Measurements from ENCODE around the gene ZNF232.
"Not testable (repeated sequence)": the region's sequence is repeated elsewhere in the genome, so short reads cannot be mapped to it uniquely, and the experiment has no call there.

The ZNF232 gene

GRCh38 chr17:5111402-5112204, at the start of gene ZNF232:
TSS of gene ZNF232 (minus strand) at chr17:5111878. CDS start at chr17:5111822, 56 bp downstream.
- DNase-seq (ENCODE audit: low read depth): peak; percentile 78

DNA sequence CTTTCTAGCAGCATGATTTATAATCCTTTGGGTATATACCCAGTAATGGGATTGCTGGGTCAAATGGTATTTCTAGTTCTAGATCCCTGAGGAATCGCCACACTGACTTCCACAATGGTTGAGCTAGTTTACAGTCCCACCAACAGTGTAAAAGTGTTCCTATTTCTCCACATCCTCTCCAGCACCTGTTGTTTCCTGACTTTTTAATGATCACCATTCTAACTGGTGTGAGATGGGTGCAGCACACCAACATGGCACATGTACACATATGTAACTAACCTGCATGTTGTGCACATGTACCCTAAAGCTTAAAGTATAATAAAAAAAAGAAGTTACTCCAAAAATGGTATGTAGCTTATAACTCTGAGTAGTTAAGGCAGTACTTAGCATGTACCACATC, 49.0 kb upstream of the ZNF232 start:
- not testable (repeated sequence) for DNase-seq (ENCODE audit: low read depth)

DNA sequence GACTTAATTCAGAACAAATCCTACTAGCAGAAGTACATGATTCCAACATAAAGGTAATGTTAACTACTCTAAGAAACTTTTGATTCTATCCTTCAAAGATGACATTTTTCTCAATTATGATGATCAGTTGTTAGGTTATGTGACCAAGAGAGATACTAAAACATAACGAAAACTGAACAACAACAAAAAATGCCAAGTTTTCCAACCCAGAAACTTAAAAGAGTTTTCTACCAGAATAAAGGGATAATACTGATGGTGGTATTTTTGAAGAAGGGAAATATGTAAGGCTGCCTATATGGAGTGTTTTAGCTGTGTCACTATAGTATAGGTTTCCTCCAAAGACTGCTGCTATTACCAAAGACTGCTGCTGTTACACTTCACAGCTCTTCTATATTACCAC, 34.4 kb upstream of the ZNF232 start:
- DNase-seq (ENCODE audit: low read depth): not testable (repeated sequence)

GRCh38 chr17:5142877-5143276, 31.2 kb upstream of the ZNF232 start:
- not testable (repeated sequence) for DNase-seq (ENCODE audit: low read depth)

GRCh38 chr17:5139458-5139732, 27.7 kb upstream of the ZNF232 start:
- DNase-seq (ENCODE audit: low read depth): no peak

- no peak for DNase-seq (ENCODE audit: low read depth)
These were observed 27.2 kb upstream of the ZNF232 start for GRCh38 chr17:5138616-5139457.

DNA sequence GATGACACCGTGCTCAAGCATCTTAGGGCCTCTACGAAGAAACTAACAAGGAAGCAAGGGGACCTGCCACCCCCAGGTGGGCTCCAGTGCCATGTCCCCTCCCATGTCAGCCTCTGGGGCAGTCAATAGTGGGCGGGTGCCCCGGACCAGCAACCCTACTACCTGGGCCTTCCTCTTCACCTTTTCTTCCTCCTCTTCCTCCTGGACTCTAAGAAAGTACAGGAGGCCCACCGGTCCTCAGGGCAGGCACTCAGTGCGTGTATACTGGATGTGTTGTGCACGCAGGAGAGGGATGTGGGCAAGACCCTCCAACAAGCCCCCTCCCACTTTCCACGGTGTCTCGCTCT, 26.5 kb upstream of the ZNF232 start:
- not testable (repeated sequence) for DNase-seq (ENCODE audit: low read depth)

DNA sequence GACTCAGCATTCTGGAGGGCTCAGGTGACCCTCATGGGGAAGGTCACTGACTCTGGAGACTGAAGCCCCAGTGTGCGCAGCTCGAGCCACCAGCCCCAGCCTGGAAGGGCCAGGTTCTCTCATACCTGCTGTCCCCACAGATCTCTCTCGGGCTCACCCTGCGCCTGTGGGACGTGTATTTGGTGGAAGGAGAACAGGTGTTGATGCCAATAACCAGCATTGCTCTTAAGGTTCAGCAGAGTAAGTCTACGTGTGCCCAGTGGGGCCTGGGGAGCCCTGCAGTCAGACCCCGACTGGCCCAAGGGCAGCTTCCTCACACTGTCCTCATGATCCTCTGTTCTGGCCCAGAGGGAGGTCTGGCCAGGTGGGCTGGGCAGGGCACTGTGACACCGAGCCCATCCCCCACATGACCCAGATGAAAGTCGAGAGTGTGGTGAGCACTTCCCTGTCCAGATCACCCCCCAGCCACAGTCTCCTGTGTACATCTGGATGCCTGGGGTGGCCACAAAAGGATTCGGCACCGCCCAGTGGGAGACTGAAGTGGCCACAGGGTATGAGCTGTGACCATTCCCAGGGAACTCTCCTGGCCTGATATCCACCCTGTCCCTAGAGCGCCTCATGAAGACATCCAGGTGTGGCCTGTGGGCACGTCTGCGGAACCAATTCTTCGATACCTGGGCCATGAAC, 26.0 kb upstream of the ZNF232 start:
- DNase-seq (ENCODE audit: low read depth): not testable (repeated sequence)

- DNase-seq (ENCODE audit: low read depth): not testable (repeated sequence)
These were observed 25.1 kb upstream of the ZNF232 start for GRCh38 chr17:5136580-5137412.

- no peak for DNase-seq (ENCODE audit: low read depth)
These were observed 24.3 kb upstream of the ZNF232 start for GRCh38 chr17:5135726-5136579.

- not testable (repeated sequence) for DNase-seq (ENCODE audit: low read depth)
These were observed 23.5 kb upstream of the ZNF232 start for GRCh38 chr17:5135131-5135712.

- DNase-seq (ENCODE audit: low read depth): not testable (repeated sequence)
These were observed 22.9 kb upstream of the ZNF232 start for GRCh38 chr17:5134571-5134970.

DNA sequence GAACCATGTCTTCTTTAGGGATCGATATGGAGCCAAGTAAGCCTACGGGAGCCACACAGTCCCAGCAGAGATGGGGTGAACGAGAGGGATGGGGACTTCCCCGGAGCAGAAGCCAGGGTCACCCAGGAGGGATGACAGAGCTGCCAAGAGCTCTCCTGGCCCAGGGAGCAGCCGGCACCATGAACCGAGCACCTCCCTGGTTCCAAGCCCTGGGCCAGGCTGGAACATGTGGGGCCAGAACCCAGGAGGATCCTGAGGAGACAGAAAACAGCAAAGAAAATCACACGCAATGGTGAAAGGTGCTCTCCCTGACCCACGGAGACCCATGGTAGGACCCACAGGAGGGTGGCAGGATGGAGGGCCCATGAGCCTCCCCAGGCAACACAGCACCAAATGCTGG, 22.3 kb upstream of the ZNF232 start:
- not testable (repeated sequence) for DNase-seq (ENCODE audit: low read depth)

GRCh38 chr17:5133311-5133710, 21.6 kb upstream of the ZNF232 start:
- no peak for DNase-seq (ENCODE audit: low read depth)

- DNase-seq (ENCODE audit: low read depth): not testable (repeated sequence)
These were observed 21.0 kb upstream of the ZNF232 start for GRCh38 chr17:5132503-5133225.

GRCh38 chr17:5131799-5132502, 20.3 kb upstream of the ZNF232 start:
- DNase-seq (ENCODE audit: low read depth): not testable (repeated sequence)

DNA sequence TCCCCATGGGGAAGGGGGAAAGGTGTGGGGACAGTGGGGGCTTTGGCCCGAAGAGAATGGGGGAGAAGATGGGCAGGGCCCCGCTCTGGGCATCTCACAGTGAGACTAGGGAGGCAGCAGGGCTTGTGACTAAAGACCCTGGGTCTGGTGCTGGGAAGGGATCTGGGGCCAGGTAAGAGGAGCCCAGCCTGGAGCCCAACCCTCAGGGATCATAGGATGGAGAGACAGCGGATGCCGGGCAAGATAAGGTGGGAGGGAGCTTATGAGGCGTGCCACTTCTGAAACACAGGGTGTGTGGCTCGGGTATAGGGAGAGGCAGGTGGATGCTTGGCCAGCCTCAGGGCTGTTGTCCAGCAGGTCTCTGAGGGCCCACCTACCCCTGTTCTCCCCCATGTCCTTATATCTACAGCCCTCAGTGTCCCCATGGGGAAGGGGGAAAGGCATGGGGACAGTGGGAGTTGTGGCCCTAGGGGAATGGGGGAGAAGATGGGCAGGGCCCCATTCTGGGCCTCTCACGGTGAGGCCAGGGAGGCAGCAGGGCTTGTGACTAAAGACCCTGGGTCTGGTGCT, 19.6 kb upstream of the ZNF232 start:
- no peak for DNase-seq (ENCODE audit: low read depth)

DNA sequence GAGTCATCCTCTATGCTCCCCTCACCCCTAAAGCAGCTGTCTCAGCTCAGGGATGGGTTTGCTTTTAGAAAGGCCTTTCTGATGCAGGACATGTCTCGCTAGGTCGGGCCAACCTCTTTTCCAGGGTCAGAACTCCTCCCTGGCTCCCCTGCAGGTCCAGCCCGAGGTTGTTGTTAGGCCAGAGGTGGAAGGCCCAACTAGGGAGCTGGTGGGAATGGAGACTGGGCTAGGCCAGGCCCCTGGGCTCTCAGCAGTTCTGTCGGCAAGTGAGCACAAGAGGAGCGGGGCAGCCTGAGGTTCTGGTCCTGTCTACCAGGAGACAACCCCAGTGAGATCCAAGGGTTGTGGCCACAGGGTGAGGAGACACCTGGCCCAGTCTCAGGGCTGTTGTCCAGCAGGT, 19.0 kb upstream of the ZNF232 start:
- DNase-seq (ENCODE audit: low read depth): not testable (repeated sequence)

DNA sequence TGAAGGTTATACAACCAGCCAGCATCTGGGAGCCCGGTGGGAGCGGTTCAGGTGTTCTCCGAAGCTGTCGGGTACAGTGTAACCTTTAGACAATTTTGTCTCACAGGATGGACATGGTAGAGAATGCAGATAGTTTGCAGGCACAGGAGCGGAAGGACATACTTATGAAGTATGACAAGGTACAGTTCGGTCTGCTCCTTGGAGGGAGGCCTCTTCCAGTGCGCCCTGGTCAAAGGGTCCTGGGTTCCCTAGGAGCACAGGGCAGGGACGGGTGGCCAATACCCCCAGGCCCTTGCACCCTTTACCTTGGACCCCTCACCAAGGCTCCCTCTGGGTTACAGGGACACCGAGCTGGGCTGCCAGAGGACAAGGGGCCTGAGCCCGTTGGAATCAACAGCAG, 18.6 kb upstream of the ZNF232 start:
- not testable (repeated sequence) for DNase-seq (ENCODE audit: low read depth)
